Gastrocnemius medialis (tissue), 4 donors: ENCODE measurements around the gene WDR82. TPM values are rescaled to one million over a fixed set of nuclear protein-coding genes. Genes with fewer than 3 reads are reported as not detected.

Experiments
- ATAC-seq, 2 donors: fragments of 150-250 bp; one replicate each; pipeline ENCODE4 v1.9.1; 2016
- DNase-seq, 2 donors: peaks; one replicate each; pipeline ENCODE4 v3.0.0-alpha.2; 2019
- H3K27ac ChIP-seq, 4 donors: fragments of 200-600 bp; sonication (generic); 1 replicate in 1 of 4; 2 replicates in 3 of 4; pipeline ENCODE4 v1.5.1; 2016 to 2018; ENCODE audit warnings: mild to moderate bottlenecking in 2 of 4, moderate library complexity in 1 of 4
- H3K27me3 ChIP-seq, 3 donors: fragments of 200-600 bp; sonication (generic) in 2 of 3; 1 replicate in 1 of 3; 2 replicates in 2 of 3; pipeline versions ENCODE4 v1.5.1 to v1.6.0; 2016 to 2019; ENCODE audit warnings: mild to moderate bottlenecking in 1 of 3, moderate library complexity in 1 of 3
- H3K36me3 ChIP-seq, 2 donors: fragments of 200-600 bp; sonication (generic) in 1 of 2; one replicate each; pipeline ENCODE4 v1.5.1; 2017 to 2018
- H3K4me1 ChIP-seq, 2 donors: fragments of 200-600 bp; sonication (generic) in 1 of 2; one replicate each; pipeline ENCODE4 v1.5.1; 2016 to 2017; ENCODE audit warnings: mild to moderate bottlenecking in 2 of 2
- H3K4me3 ChIP-seq, 4 donors: fragments of 200-600 bp; sonication (generic) in 3 of 4; 1 replicate in 1 of 4; 2 replicates in 3 of 4; pipeline ENCODE4 v1.5.1; 2016 to 2019; ENCODE audit warnings: mild to moderate bottlenecking in 2 of 4
- H3K9me3 ChIP-seq, 3 donors: fragments of 200-600 bp; sonication (generic) in 2 of 3; 1 replicate in 1 of 3; 2 replicates in 2 of 3; pipeline ENCODE4 v1.5.1; 2016 to 2019
- POLR2A ChIP-seq, 2 donors: fragments of 450-650 bp; IDR thresholded peaks; one replicate each; pipeline ENCODE4 v1.6.1; 2017; ENCODE audit warnings: antibody characterized with exemption in 2 of 2, mild to moderate bottlenecking in 2 of 2, moderate library complexity in 2 of 2
- in situ Hi-C, 4 donors: fragments of 200-750 bp; cut with MboI; loops; one replicate each; pipeline versions ENCODE4 v1.15.0 to v1.8.0; 2017; ENCODE audit warnings: low sequenced_read_pairs in 4 of 4
- intact Hi-C: fragments of 100-400 bp; cut with DNase I; formaldehyde crosslinking; loops from one replicate; pipeline ENCODE4 v1.15.1; 2023; ENCODE audit warnings: low total_unique reads
- total RNA-seq, 4 donors: library from RNA; depleted of rRNA; stranded (reverse); fragments of >200 nt; gene quantifications; one replicate each; pipeline versions ENCODE4 v1.1.0 to v1.2.3, GENCODE V29; 2016
- TF ChIP-seq, protein P1 (sequence below), 5 experiments: fragments of 450-650 bp in 3 of 5; fragments of 200-600 bp in 2 of 5; sonication (generic) in 2 of 5; IDR thresholded peaks in 4 of 5; conservative IDR thresholded peaks in 1 of 5; 1 replicate in 4 of 5; 2 replicates in 1 of 5; pipeline ENCODE4 v1.5.1; 2016 to 2019; ENCODE audit warnings: antibody characterized with exemption in 5 of 5, mild to moderate bottlenecking in 3 of 5, moderate library complexity in 3 of 5

WDR82 gene
- total RNA-seq, 4 donors from 2014 or later = 54.1 to 64.9 (median 59.3) TPM

GRCh38 chr3:52216585-52217408 lies 61.7 kb downstream of the WDR82 start:
- in situ Hi-C loops (loop anchor here in 2 of 4 donors (5.0 kb wide), 1 partner anchor 126 kb away; no protein-coding TSS in a partner anchor), intact Hi-C loops (no loop called here)
- Histone ChIP-seq H3K27me3 (no peaks in the 10 kb centered on the region), H3K9me3 (no peaks in the 10 kb centered on the region), H3K27ac (peak overlapping the region; percentile 47 to 80 (median 66)), H3K4me3 (no peak overlapping the region), H3K36me3 (peaks cover 0 to 37% of the 10 kb centered on the region in 2 donors), H3K4me1 (peaks cover 20 to 28% of the 10 kb centered on the region in 2 donors)
- TF ChIP-seq POLR2A (IDR thresholded peaks at IDR 0.05) = no peak
- TF ChIP-seq, protein P1, sequence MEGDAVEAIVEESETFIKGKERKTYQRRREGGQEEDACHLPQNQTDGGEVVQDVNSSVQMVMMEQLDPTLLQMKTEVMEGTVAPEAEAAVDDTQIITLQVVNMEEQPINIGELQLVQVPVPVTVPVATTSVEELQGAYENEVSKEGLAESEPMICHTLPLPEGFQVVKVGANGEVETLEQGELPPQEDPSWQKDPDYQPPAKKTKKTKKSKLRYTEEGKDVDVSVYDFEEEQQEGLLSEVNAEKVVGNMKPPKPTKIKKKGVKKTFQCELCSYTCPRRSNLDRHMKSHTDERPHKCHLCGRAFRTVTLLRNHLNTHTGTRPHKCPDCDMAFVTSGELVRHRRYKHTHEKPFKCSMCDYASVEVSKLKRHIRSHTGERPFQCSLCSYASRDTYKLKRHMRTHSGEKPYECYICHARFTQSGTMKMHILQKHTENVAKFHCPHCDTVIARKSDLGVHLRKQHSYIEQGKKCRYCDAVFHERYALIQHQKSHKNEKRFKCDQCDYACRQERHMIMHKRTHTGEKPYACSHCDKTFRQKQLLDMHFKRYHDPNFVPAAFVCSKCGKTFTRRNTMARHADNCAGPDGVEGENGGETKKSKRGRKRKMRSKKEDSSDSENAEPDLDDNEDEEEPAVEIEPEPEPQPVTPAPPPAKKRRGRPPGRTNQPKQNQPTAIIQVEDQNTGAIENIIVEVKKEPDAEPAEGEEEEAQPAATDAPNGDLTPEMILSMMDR (IDR thresholded peaks at IDR 0.05 in 4 of 5, conservative IDR thresholded peaks at IDR 0.05 in 1 of 5) = no peak
- DNase-seq (peak; percentile 70 to 87), ATAC-seq (peak; percentile 83 to 87)

DNA sequence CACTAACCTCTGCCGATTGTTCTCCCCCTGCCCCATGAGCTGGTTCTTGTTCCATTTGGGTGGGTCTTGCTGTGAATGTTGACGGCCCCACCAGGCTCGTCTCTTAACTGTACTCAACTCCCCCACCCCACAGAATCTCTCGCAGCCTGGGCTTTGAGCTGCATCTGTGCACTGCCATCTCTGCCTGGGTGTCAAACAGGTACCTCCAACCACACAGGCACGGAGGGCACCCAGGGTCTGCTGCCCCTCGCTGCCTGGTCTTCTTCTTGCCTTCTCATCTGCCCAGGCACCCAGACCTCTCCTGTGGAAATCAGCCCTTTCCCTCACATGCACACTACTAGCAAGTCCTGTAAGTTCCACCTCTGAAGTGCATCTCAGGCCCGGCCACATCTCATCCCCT lies 63.1 kb downstream of the WDR82 start:
- peaks cover 15 to 22% of the 10 kb centered on the region in 2 donors for H3K4me1 ChIP-seq
- TF ChIP-seq, protein P1 (IDR thresholded peaks at IDR 0.05 in 4 of 5, conservative IDR thresholded peaks at IDR 0.05 in 1 of 5) = no peak
- no peak for TF ChIP-seq POLR2A (IDR thresholded peaks at IDR 0.05)
- peaks cover 0 to 51% of the 10 kb centered on the region in 2 donors for H3K36me3 ChIP-seq
- intact Hi-C loops = no loop called here
- ATAC-seq (no peak), DNase-seq (no peak)
- H3K4me3 ChIP-seq = no peak overlapping the region
- peak overlapping the region in 2 of 4 donors; percentile 68 to 80 for H3K27ac ChIP-seq
- H3K27me3 ChIP-seq = no peaks in the 10 kb centered on the region
- in situ Hi-C loops = loop anchor here in 2 of 4 donors (5.0 kb wide), 1 partner anchor 127 kb away; no protein-coding TSS in a partner anchor
- H3K9me3 ChIP-seq = no peaks in the 10 kb centered on the region

DNA sequence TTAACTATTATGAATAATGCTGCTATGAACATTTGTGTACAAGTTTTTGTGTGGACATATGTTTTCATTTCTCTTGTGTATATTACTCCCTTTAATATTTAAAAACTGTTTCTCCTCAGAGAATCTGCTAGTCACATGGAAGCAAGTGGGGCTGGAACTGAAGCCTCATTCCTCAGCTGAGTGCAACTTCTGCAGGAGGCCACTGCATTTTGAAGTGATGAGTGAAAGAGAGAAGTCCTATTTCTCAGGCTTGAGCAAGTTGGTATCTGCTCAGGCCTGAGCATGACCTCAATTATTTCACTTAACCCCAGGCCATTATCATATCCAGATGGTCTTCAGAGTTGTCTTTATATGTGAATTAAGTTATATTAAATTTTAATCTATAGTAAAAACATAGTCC lies 64.5 kb downstream of the WDR82 start:
- intact Hi-C loops (no loop called here), in situ Hi-C loops (no loop called here)
- Histone ChIP-seq H3K4me1 (peaks cover 14 to 22% of the 10 kb centered on the region in 2 donors), H3K27ac (no peak overlapping the region), H3K9me3 (no peaks in the 10 kb centered on the region), H3K36me3 (peaks cover 3 to 66% of the 10 kb centered on the region in 2 donors), H3K27me3 (no peaks in the 10 kb centered on the region), H3K4me3 (no peak overlapping the region)
- DNase-seq (no peak), ATAC-seq (no peak)
- TF ChIP-seq, protein P1 (IDR thresholded peaks at IDR 0.05 in 4 of 5, conservative IDR thresholded peaks at IDR 0.05 in 1 of 5) = no peak
- TF ChIP-seq POLR2A (IDR thresholded peaks at IDR 0.05) = no peak

DNA sequence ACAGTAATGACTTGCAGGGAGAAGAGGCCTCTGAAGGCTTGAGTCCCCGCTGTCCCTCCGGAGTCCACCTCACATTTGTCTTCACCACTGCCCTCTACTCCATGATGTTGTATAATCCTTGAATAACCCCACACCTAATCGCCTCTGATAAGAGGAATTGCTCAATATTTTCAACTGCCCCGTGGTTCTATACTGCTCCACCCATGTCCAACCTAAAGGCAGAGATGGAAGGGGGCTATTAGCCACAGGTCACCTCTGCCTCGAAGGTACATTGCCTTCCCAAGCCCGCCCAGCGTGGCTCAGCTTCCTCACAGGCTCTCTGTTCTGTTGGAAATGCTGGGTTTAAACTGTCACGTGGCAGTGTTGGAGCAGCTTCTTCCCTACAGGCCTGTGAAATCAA lies 65.4 kb downstream of the WDR82 start:
- Histone ChIP-seq H3K27ac (no peak overlapping the region), H3K4me3 (no peak overlapping the region), H3K27me3 (no peaks in the 10 kb centered on the region), H3K36me3 (peaks cover 5 to 75% of the 10 kb centered on the region in 2 donors), H3K9me3 (no peaks in the 10 kb centered on the region), H3K4me1 (peaks cover 14 to 22% of the 10 kb centered on the region in 2 donors)
- ATAC-seq (no peak), DNase-seq (no peak)
- in situ Hi-C loops = no loop called here
- no peak for TF ChIP-seq POLR2A (IDR thresholded peaks at IDR 0.05)
- TF ChIP-seq, protein P1 (IDR thresholded peaks at IDR 0.05 in 4 of 5, conservative IDR thresholded peaks at IDR 0.05 in 1 of 5) = no peak
- intact Hi-C loops = no loop called here
